ENCODE measurements around the gene FCRL6.

DNA sequence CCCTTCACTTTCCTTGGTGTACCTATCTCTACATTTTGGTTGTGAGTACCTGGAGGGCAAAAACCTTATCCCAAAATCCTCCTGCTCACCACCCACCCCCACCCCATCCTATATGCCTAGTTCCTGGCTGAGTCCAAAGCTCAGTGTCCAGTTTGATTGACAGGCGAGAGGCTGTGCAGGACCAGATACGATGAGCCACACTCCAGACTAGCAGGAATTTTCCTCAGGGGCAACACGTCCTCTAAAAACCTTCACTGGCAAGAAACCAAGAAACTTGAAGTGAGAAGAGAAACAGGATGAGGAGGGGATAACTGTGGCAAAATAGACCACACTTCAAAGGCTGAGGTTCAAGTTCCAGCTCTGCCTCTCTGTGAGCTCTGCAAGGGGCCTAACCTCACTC is 23.4 kb downstream of the FCRL6 start:
- TF ChIP-seq, protein P1, sequence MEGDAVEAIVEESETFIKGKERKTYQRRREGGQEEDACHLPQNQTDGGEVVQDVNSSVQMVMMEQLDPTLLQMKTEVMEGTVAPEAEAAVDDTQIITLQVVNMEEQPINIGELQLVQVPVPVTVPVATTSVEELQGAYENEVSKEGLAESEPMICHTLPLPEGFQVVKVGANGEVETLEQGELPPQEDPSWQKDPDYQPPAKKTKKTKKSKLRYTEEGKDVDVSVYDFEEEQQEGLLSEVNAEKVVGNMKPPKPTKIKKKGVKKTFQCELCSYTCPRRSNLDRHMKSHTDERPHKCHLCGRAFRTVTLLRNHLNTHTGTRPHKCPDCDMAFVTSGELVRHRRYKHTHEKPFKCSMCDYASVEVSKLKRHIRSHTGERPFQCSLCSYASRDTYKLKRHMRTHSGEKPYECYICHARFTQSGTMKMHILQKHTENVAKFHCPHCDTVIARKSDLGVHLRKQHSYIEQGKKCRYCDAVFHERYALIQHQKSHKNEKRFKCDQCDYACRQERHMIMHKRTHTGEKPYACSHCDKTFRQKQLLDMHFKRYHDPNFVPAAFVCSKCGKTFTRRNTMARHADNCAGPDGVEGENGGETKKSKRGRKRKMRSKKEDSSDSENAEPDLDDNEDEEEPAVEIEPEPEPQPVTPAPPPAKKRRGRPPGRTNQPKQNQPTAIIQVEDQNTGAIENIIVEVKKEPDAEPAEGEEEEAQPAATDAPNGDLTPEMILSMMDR (IDR thresholded peaks at IDR 0.05; ENCODE audit: extremely low read depth in 1 of 2, insufficient read depth in 1 of 2, low read depth in 1 of 2, low read length in 2 of 2): no peak
- no peak for TF ChIP-seq POLR2A (IDR thresholded peaks at IDR 0.05; ENCODE audit: low read depth, low read length)
- no peak for TF ChIP-seq POLR2AphosphoS5 (IDR thresholded peaks at IDR 0.05; ENCODE audit: insufficient read depth, low read depth, low read length)
- TF ChIP-seq EZH2 (IDR thresholded peaks at IDR 0.05; ENCODE audit: borderline replicate concordance, low read depth, low read length, severe bottlenecking): no peak
